A549 (cell line): ENCODE data around the gene SBF1.

Experiments used
- CTCF ChIP-seq: fragments of >200 bp; sonication (Bioruptor Twin); formaldehyde crosslinking; IDR thresholded peaks from 3 replicates; pipeline ENCODE4 v1.5.1; 2016
- EP300 ChIP-seq, 2 experiments: fragments of >200 bp; sonication (Bioruptor Twin); formaldehyde crosslinking; IDR thresholded peaks; 2 replicates in 1 of 2; 3 replicates in 1 of 2; pipeline ENCODE4 v1.6.1; 2016 to 2017
- POLR2A ChIP-seq: IDR thresholded peaks from 2 replicates; pipeline ENCODE4 v1.6.1; 2012; ENCODE audit warnings: mild to moderate bottlenecking, low read length
- RFX5 ChIP-seq: fragments of 450-650 bp; IDR thresholded peaks from 2 replicates; pipeline ENCODE4 v1.7.1; 2014; ENCODE audit warnings: antibody characterized with exemption, mild to moderate bottlenecking, moderate library complexity

GRCh38 chr22:50439314-50439870 lies 35.4 kb downstream of the SBF1 start:
- TF ChIP-seq EP300 (IDR thresholded peaks at IDR 0.05): no peak
- TF ChIP-seq CTCF: no peak
- TF ChIP-seq POLR2A: no peak
- TF ChIP-seq RFX5: no peak
